NCI-H1105 (cell line): ENCODE results near the gene CEACAM6.

Experiments used
- DNase-seq: peaks from one replicate; lab custom pipeline; 2025; lab: John Stamatoyannopoulos, UW

Gene CEACAM6

DNA sequence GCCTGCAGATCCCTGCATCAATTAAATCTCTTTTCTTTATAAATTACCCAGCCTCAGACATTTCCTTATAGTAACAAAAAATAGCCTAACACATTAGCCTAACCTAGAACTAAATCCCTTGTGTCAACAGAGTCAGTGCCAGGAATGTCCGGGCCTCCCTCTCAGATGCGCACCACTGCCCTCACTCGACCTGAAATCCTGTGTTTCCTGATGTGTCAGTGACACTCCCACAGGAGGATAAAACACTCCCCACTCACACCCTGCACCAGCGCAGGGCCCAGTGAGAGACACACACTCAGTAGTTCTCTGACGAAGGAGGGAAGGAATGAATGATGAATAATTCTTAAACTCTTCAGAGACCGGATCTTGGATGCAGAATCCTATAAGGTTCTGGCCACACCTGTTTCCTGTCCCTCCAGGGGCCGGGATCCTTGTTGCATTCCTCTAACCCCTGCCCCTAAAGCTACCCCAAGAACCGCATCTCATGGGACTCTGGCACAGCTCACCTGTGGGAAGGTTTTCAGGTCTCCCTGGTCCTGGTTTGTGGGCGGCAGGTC, 44.2 kb downstream of the CEACAM6 start:
- no peak for DNase-seq

DNA sequence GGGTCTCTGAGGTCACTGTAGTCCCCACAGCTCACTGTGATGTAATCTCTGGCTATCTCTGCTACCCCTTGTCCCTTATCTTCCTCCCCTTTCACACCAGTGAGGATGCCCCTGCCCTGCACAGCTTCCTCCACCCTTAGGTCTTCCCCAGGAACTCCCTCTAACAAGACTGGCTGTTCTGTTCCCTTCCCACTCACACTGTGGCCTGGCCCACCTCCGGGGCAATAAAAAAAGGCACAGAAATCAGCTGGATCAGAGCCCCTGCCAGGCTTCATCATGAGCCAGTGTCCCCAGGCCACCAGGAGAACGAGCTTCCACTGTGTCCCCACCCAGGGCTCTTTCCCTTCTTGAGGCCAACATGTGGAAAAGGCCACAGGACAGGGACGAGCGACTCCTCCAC, 45.7 kb downstream of the CEACAM6 start:
- DNase-seq, result no peak

DNA sequence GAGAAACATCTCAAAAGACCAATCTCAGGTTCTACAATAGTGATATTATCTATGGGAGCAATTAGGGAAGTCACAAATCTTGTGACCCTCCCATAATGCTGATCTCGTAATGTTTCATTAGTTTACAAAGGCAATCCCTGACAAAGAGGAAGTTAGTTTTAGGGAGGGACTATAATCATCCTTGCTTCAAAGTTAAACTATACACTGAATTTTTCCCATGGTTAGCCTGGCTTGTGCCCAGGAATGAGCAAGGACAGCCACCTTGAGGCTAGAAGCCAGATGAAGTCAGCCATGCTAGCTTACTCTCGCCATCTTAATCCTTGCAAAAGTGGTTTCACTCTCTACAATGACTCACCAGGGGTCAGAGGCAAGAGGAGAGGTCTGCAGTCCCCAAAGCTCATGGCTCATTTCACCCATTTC, 46.5 kb downstream of the CEACAM6 start:
- DNase-seq, result no peak

DNA sequence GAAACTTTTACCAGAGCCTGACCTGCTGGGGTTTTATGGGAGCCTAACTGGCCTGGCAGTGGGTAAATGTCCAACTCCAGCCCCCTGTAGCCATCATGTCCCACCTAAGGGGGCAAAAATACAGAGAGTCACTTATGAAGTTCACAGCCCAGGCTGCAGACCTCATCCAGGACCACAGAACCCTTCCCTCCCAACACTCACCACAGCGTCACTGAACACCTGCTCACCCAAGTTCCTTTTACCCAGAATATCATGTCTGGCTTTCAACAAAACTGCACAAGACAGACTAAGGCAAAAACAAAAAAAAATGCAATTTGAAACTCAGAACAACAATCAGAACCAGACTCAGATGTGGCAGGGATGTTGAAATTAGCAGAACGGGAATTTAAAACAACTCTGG, 47.4 kb downstream of the CEACAM6 start:
- DNase-seq, result no peak

DNA sequence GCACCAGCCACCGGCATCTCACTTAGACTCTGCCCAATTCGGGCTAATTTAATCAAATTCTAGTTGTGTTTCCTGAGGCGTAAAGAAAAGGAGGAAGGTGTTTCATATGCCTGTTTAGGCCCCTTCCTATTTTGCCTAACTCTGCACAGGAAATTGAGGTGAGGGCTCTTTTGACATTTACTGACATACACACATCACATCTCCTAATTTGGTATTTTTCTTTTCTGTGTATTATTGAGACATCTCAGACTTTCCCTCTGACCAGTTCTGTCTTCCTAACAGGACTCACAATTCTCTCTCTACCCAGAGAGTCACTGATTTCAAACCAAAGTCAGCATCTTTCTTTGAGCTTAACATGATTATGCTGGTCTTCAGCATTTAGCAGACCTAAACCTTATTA, 49.0 kb downstream of the CEACAM6 start:
- no peak for DNase-seq

DNA sequence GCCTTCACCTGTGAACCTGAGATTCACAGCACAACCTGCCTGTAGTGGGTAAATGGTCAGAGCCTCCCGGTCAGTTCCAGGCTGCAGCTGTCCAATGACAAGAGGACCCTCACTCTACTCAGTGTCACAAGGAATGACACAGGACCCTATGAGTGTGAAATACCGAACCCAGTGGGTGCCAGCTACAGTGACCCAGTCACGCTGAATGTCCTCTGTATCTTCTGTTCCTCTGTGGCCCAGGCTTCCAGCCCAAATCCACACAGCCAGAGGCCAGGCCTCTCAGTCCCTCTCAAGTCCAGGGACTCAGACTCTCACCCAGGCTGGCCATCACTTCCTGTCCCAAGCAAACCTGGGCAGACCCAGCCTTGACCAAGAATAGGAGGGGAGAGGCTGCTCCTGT, 51.8 kb downstream of the CEACAM6 start:
- no peak for DNase-seq

DNA sequence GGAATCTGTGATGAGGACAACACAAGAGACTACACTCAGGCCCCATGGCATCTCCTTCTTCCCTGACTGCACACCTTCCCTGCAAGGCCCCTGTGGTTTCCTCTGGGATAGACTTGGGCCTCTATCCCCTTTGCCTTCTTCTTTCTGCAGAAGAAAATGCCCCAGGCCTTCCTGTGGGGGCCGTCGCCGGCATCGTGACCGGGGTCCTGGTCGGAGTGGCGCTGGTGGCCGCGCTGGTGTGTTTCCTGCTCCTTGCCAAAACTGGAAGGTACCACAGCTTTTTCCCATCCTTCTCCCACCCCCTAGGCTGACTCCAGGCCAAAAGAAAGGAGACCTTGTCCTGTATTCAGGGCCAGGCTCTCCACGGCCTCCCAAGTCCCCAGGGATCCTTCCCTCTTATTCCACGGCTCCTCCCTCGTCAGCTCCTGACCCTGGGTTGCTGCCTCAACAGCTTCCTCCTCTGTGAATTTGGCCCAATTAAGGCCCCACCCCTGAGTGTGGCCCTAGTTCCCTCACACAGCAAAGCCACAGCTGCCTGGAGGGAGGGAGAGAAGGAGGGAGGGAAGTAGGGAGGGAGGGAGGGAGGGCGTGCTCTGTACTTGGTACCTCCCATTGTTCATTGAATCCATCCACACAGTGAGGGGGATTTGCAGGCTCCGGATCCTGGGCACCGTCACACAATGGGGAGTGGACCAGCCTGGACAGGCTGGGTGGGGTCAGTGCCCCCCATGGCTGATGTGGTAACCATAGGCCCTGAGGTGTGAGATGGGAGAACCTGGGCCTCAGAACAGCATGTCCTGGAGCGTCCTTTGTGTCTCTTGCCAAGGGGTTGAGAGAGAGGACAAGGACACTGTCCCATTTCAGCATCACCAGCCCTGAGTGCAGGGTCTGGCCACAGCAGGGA, 53.6 kb downstream of the CEACAM6 start:
- no peak for DNase-seq

DNA sequence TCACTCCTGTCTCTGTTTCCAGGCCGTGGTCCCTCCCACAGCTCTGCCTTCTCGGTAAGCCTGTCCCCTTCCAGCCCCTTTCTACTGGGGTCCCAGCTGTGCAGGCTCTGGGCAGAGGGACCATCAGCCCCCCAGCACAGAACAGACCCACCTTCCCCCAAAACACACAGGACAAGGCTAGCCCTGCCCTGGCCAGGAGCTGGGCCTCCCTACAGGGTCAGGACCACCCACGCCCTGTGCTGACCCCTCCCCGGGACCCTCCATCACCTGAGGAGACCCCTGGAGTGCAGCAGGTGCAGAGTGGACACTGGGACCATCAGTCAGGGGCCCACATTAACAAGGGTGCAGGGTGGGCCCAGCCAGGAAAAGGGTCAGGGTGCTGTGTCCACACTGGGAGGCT, 55.0 kb downstream of the CEACAM6 start:
- DNase-seq, result no peak

DNA sequence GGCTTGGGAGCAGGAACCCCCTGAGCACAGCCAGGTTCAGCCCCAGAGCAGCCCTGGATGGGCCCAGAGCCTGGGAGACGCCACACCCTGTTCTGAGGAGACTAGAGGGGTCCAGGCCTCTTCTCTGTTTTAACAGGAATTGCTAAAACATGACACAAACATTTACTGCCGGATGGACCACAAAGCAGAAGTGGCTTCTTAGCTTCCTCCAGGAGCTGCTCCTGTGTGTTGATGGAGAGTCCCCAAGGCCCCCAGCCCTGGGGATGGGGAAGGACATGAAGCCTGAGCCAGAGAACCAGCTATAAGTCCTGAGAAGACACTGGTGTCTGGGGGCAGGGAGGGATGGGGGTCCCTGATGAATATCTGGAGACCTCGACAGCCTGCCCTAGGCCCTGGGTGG, 55.7 kb downstream of the CEACAM6 start:
- DNase-seq, result no peak

DNA sequence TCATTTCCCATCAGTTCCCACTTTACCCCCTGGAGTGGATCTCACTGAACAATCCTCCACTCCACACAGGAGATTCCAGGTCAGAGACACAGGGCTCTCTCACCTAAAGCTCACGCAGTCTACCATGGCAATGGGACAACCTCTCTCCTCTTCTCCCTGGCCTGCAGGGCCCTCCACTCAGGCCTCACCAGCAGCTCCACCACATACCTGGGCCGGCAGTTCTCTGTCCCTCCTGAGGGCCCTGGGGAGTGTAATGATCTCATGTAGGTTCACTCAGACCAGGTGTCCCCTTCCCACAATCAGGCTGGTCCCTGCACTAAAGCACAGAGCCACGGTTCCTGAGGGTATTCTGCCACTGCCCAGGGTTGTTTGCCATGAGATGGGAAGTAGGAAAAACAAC, 56.7 kb downstream of the CEACAM6 start:
- no peak for DNase-seq

- DNase-seq, result no peak
These were observed 58.6 kb downstream of the CEACAM6 start for GRCh38 chr19:41813911-41814310.

- no peak for DNase-seq
These were observed 60.0 kb downstream of the CEACAM6 start for GRCh38 chr19:41815301-41815700.

DNA sequence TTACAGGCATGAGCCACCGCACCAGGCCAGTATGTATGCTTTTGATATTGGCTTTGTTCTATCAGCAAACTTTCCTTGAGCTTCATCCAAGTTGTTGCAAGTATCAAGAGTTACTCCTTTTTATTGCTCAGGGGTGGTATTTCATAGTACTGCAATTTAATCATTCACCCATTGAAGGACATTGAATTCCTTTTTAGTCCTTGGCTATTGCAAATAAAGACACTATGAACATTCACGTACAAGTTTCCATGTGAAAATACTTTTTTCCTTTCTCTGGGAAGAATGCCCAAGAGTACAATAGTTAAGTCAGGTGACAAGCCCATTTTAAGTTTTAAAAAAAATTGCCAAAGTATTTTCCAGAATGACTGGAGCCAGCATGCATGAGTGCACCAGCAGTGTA, 61.4 kb downstream of the CEACAM6 start:
- no peak for DNase-seq

- DNase-seq, result peak; percentile 81
These were observed 65.8 kb downstream of the CEACAM6 start for GRCh38 chr19:41821003-41821735.
